Right ventricle myocardium inferior (tissue), 1 donor: ENCODE measurements around the gene RAB5B. TPM values are rescaled to one million over a fixed set of nuclear protein-coding genes. Genes with fewer than 3 reads are reported as not detected.
"Not testable (repeated sequence)": the region's sequence is repeated elsewhere in the genome, so short reads cannot be mapped to it uniquely, and the experiment has no call there.

ENCODE experiments used
- ATAC-seq: fragments of 200-7000 bp; cut with Tn5 transposase; one replicate; pipeline ENCODE4 v1.9.1; 2020; ENCODE audit warnings: mild to moderate bottlenecking, moderate library complexity
- DNase-seq: peaks from one replicate; pipeline ENCODE4 v3.0.0; 2021; ENCODE audit errors: missing footprints
- intact Hi-C: fragments of 100-400 bp; cut with DNase I; formaldehyde crosslinking; loops from one replicate; pipeline ENCODE4 v1.11.0; 2022
- total RNA-seq: library from RNA; stranded (reverse); fragmentation: NEBNext Ultra II Directional; extraction: Animal tissue kit (Norgen Biotek cat#: 25700); gene quantifications from one replicate; pipeline ENCODE4 v1.2.1, GENCODE V29; 2021
- donor health status: DM: no; HTN: yes; CAD: no; lungs with severe emphysema.

The RAB5B gene
- total RNA-seq, 1 donor from 2014 or later = 113 TPM

- ATAC-seq (no peak), DNase-seq (no peak)
- intact Hi-C loops = no loop called here
Measured at GRCh38 chr12:56001487-56002100, 27.7 kb downstream of the RAB5B start.

GRCh38 chr12:56003376-56003775 is 29.5 kb downstream of the RAB5B start:
- DNase-seq, intact Hi-C loops, ATAC-seq: not testable (repeated sequence)

- intact Hi-C loops = no loop called here
- DNase-seq (no peak), ATAC-seq (no peak)
Measured at GRCh38 chr12:56004211-56004610, 30.3 kb downstream of the RAB5B start.

- DNase-seq (peak; percentile 77), ATAC-seq (peak; percentile 82)
- intact Hi-C loops = no loop called here
Measured at GRCh38 chr12:56007564-56008559, 34.0 kb downstream of the RAB5B start.

- DNase-seq = no peak
- intact Hi-C loops = no loop called here
Measured at GRCh38 chr12:56010111-56010570, 36.3 kb downstream of the RAB5B start.

GRCh38 chr12:56011509-56012090 is 37.7 kb downstream of the RAB5B start:
- ATAC-seq = no peak
- no peak for DNase-seq
- intact Hi-C loops = no loop called here

More at GRCh38 chr12:56010111-56010570, 36.3 kb downstream of the RAB5B start:
- no peak for ATAC-seq

GRCh38 chr12:56013482-56013881 is 39.6 kb downstream of the RAB5B start:
- intact Hi-C loops = no loop called here
- ATAC-seq (no peak), DNase-seq (no peak)

- DNase-seq (no peak), ATAC-seq (no peak)
- intact Hi-C loops = no loop called here
Measured at GRCh38 chr12:56014205-56014604, 40.3 kb downstream of the RAB5B start.

GRCh38 chr12:56017181-56017580 is 43.3 kb downstream of the RAB5B start:
- DNase-seq (no peak), ATAC-seq (no peak)
- intact Hi-C loops = no loop called here

GRCh38 chr12:56018356-56018755 is 44.5 kb downstream of the RAB5B start:
- intact Hi-C loops = no loop called here
- ATAC-seq = no peak
- no peak for DNase-seq

- ATAC-seq = peak; percentile 75
- intact Hi-C loops = no loop called here
- DNase-seq = no peak
Measured at GRCh38 chr12:56020423-56021184, 46.7 kb downstream of the RAB5B start, which contains the start of gene IKZF4. Gene IKZF4 (plus strand): TSS chr12:56021043. CDS start chr12:56021494, 451 bp downstream.

- intact Hi-C loops = no loop called here
- ATAC-seq = no peak
- no peak for DNase-seq
Measured at GRCh38 chr12:56021889-56022497, 48.1 kb downstream of the RAB5B start.

GRCh38 chr12:56028511-56029165 is 54.8 kb downstream of the RAB5B start:
- DNase-seq (no peak), ATAC-seq (no peak)
- intact Hi-C loops = loop anchor here (1.0 kb wide), 1 partner anchor 32 kb away; no protein-coding TSS in a partner anchor

GRCh38 chr12:56029166-56029519 is 55.3 kb downstream of the RAB5B start:
- no peak for DNase-seq
- ATAC-seq = no peak
- intact Hi-C loops = loop anchor here (1.0 kb wide), 1 partner anchor 33 kb away; no protein-coding TSS in a partner anchor

- intact Hi-C loops = loop anchor here (1.0 kb wide), 1 partner anchor 33 kb away; no protein-coding TSS in a partner anchor
- no peak for ATAC-seq
- DNase-seq = no peak
Measured at GRCh38 chr12:56029666-56030293, 55.9 kb downstream of the RAB5B start.

GRCh38 chr12:56031987-56032386 is 58.1 kb downstream of the RAB5B start:
- ATAC-seq = no peak
- intact Hi-C loops = no loop called here
- no peak for DNase-seq

- no peak for ATAC-seq
- intact Hi-C loops = no loop called here
- no peak for DNase-seq
Measured at GRCh38 chr12:56034586-56035332, 60.9 kb downstream of the RAB5B start.
